Effector CD4-positive, alpha-beta T cell (primary cell): ENCODE results near the gene SNED1.

Experiments used
- DNase-seq: peaks from one replicate; pipeline ENCODE4 v3.0.0-alpha.2; 2020

Gene SNED1

DNA sequence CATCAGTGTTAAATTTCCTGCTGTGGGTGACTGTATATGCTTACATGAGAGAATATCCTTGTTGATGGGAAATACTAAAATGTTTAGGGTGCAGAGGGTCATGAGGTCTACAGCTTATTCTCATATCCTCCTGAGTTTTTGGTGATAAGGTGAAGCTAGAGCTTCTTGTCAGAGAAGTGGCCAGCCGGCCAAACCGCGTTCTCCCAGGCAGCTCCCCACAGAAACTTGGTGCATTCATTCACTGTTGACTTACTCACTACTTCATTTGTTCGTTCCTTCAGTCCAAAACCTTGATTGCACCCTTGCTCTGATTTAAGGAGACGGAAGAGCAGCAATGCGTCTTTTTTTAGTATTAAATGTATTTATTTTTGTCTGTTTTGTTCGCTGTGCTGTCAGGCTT is 8.7 kb downstream of the SNED1 start:
- no peak for DNase-seq

- DNase-seq = no peak
Observed at GRCh38 chr2:241007880-241008710, 9.7 kb downstream of the SNED1 start.

- DNase-seq = no peak
Observed at GRCh38 chr2:241008711-241009121, 10.3 kb downstream of the SNED1 start.

DNA sequence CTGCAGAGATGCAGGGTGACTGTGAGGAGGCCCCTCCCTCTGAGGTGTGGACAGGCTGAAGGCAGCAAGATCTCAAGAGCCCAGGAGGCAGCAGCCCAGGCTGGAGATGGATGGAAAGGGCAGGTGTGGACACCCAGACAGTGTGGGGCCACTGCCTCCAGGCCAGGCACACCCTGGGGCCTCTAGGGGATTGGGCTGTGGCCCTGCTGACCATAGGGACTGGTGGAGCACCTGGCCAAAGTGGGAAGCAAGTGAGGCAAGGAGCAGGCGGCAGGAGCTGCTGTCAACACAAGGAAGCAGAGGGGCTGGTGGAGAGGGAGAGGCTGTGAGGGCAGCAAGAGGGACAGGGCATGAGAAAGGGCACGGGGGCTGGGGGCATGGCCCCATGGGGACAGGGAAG is 10.8 kb downstream of the SNED1 start:
- DNase-seq = no peak

- no peak for DNase-seq
Observed at GRCh38 chr2:241009601-241010530, 11.4 kb downstream of the SNED1 start.

DNA sequence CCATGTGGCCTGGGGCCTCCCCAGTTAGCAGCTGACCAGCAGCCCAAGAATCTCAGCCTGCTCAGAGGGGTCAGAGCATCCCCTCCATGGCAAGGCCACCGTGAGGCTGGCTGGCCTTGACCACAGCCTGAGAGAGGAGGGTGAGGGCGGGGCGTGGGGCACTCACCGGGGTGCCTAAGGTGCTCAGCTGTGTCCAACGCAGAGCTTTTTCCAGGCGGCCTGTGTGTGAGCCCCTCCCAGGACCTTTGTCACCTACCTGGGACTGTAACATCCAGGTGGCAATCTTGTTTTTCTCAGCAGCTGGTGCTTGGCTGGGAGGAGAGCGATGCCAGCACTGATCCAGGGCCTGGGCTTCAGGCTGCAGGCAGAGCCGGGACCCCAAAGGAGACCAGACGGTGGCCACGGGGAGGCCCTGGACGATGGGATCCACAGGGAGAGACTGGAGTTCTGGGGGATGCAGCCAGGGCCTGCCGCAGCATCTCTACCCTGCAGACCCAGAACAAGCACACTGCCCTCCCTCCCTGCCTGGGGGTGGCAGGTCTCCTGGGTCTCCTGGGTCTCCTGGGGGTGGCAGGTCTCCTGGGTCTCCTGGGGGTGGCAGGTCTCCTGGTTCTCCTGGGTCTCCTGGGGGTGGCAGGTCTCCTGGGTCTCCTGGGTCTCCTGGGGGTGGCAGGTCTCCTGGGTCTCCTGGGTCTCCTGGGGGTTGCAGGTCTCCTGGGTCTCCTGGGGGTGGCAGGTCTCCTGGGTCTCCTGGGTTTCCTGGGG is 12.3 kb downstream of the SNED1 start:
- DNase-seq = no peak

GRCh38 chr2:241011296-241011600 is 12.8 kb downstream of the SNED1 start:
- DNase-seq = no peak

DNA sequence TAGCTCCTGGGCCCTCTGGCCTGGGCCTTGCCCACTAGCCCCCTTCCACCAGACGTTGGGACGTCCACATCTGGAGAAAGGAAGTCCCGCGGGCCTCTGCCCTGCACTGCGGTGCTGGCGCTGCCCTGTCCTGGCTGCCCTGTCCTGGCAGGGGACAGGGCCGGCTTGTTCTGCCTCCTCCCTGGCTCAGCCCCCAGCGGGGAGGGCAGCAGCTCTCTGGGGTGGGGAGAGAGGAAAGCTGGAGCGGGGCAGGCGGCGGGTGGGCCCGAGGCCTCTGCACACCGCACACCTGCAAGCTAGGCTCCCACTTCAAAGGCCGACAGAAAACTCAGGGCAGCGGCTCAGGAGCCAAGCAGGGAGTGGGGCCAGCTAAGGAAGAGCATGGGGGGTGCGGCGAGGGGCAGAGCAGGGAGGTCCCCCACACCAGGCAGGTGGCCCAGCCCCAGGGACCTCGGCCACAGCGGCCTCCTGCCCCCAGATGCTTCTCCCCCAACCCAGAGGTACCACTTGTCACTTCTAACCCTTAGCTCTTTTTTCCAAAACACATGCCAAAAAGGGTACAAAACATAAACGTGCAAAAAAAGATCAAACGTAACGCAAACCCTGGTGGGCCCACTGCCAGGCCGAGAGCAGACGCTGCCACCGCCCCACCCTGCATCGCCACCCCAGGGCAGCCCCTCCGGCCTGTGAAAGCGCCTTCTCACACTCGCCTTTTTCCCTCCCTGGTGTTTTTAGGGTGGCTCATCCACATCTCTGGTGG is 13.5 kb downstream of the SNED1 start:
- no peak for DNase-seq

DNA sequence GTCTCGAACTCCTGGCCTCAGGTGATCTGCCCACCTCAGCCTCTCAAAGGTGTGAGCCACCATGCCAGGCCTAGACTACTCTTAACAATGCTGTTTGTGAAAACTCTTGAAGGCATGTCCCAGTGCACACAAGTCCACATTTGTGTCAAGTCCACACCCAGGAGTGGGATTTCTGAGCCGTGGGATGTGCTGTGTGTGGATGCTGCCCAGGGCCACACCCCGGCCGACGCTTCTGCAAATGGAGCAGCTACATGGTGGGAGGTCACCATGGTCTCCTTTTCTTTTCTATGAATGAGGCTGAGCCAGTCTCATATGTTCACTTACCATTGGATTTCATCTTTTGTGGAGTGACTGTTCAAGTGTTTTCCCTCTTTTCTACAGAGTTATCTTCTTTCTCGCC is 15.8 kb downstream of the SNED1 start:
- no peak for DNase-seq

GRCh38 chr2:241014764-241015163 is 16.3 kb downstream of the SNED1 start:
- no peak for DNase-seq

DNA sequence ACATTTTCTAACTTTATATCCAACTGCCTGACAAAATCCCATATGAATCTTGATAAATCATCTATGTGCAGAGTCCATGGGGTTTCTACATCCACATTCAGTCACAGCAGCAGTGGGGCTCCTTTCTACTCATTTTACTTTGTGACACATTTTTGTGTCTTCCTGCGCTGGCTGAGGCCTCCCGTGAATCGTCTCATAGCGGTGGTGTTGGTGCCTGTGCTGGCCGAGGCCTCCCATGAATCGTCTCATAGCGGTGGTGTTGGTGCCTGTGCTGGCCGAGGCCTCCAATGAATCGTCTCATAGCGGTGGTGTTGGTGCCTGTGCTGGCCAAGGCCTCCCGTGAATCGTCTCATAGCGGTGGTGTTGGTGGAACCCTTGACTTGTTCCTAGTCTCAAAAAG is 17.0 kb downstream of the SNED1 start:
- DNase-seq = no peak

- DNase-seq = no peak
Observed at GRCh38 chr2:241017228-241017940, 19.0 kb downstream of the SNED1 start.

- DNase-seq = no peak
Observed at GRCh38 chr2:241018051-241018891, 19.9 kb downstream of the SNED1 start.

GRCh38 chr2:241019441-241020139 is 21.2 kb downstream of the SNED1 start:
- DNase-seq = no peak

- no peak for DNase-seq
Observed at GRCh38 chr2:241020201-241020600, 21.8 kb downstream of the SNED1 start.

GRCh38 chr2:241020629-241021190 is 22.3 kb downstream of the SNED1 start:
- DNase-seq = no peak

GRCh38 chr2:241025639-241026038 is 27.2 kb downstream of the SNED1 start:
- DNase-seq = no peak

- no peak for DNase-seq
Observed at GRCh38 chr2:241029599-241030332, 31.3 kb downstream of the SNED1 start.

DNA sequence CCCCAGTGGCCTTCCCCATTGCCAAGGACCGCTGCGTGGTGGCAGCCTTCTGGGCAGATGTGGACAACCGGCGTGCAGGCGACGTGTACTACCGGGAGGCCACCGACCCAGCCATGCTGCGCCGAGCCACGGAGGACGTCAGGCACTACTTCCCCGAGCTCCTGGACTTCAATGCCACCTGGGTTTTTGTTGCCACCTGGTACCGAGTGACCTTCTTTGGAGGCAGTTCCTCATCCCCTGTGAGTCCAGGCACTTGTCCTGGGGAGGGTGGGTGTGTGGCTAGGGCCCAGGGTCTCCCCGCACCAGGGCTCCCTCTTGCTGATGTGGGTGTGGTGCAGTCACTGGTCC is 31.9 kb downstream of the SNED1 start:
- no peak for DNase-seq
